22Rv1 (cell line): ENCODE measurements around the gene ACAP3.

Source experiments
- H3K27ac ChIP-seq: fragments of 450-650 bp; 2 replicates; pipeline ENCODE4 v1.5.1; 2017
- CTCF ChIP-seq: fragments of 450-650 bp; IDR thresholded peaks from 2 replicates; pipeline ENCODE4 v1.5.1; 2017; ENCODE audit warnings: mild to moderate bottlenecking
- ZFX ChIP-seq: fragments of 450-650 bp; IDR thresholded peaks from 2 replicates; pipeline ENCODE4 v1.6.1; 2017; ENCODE audit warnings: antibody characterized with exemption, borderline replicate concordance

The ACAP3 gene

GRCh38 chr1:1353389-1354151, 45.8 kb upstream of the ACAP3 start:
- H3K27ac ChIP-seq: no peak overlapping the region
- TF ChIP-seq CTCF (no peak), ZFX (no peak)

- peak overlapping the region; percentile 47 for H3K27ac ChIP-seq
- TF ChIP-seq ZFX: no peak
- TF ChIP-seq CTCF: no peak
Measured at GRCh38 chr1:1352786-1353388, 45.2 kb upstream of the ACAP3 start.

DNA sequence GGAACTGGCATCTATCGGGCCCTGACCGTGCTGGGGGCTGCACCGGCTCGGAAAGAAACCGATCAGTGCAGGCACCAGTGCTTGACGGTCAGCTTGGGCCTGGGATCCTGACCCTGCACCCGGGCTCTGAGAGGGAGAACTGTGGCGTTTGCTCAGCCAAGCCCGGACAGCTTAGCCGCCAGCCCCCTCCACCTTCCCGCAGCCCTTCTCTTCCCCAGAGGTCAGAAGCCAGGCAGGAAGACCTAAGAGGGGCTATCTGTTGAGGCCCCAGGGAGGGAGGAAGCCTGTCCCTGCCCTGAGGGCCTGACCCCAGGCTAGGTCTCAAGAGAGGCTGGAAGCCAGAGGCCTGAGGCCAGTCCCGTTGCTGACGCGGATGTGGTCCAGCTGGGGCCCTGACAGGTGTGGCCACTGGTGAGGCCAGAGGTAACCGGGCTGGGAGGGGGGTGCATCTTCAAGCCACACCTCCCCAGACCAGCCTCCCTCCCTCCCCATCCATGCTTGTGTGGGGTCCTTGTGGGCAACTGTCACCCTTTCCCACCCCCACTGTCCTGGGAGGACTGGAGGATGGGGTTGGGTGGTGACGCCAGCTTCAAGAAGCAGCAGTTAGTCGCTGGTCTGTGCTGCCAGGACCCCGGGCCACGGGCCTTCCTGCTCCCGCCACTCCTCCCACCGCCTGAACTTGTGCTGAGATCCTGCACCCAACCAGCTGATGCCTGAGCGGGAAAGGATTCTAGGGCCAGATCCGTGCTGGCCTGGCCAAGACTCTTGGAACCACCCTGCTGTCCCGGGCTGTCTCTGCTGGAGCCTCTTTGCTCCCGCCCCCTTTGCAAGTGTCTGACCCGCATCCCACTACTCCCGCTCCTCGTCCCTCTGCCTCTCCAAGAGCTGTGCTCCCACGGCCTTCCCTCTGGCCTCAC, 44.0 kb upstream of the ACAP3 start:
- TF ChIP-seq CTCF (no peak), ZFX (no peak)
- H3K27ac ChIP-seq: peak overlapping the region; percentile 47

DNA sequence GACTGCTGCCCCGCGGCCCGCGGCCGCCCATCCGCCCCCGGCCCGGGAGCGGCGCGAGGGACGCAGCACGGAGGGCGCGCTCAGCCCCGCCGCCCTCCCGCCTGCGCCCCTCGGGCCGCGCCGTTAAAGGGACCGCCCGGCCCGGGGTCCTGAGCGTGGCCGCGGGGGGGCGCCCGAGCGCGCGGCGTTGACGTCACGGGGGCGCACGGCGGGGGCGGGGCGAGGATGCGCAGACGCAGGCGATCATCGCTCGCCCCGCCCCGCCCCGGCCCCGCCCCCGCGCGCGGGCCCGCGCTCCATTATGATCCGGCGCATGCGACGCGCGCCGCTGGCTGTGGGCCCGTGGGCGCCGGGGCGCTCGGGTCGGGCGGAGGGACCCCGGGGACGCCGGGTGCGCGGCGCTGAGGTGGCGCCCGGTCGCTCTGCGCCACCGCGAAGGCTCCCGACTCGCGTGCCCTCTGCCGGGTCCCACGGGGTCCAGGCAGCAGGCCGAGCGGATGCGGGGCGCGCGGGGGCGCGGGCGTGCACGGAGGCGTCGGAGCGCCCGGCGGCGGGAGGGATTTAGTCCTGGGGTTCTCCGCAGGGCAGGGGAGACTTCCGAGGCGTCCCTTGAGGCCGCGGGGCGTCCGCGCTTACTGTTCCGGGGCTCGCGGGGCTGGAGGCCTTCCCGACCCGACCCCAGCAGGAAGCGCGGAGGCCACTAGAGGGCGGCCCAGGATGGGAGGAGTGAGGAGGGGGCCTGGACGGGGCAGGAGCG, 41.7 kb upstream of the ACAP3 start, which contains the start of gene DVL1:
Gene DVL1 (minus strand): TSS at position 163 of the 757 bp plus-strand sequence. CDS start 353 bp downstream, outside the sequence.
- TF ChIP-seq CTCF (peak; percentile 75), ZFX (no peak)

DNA sequence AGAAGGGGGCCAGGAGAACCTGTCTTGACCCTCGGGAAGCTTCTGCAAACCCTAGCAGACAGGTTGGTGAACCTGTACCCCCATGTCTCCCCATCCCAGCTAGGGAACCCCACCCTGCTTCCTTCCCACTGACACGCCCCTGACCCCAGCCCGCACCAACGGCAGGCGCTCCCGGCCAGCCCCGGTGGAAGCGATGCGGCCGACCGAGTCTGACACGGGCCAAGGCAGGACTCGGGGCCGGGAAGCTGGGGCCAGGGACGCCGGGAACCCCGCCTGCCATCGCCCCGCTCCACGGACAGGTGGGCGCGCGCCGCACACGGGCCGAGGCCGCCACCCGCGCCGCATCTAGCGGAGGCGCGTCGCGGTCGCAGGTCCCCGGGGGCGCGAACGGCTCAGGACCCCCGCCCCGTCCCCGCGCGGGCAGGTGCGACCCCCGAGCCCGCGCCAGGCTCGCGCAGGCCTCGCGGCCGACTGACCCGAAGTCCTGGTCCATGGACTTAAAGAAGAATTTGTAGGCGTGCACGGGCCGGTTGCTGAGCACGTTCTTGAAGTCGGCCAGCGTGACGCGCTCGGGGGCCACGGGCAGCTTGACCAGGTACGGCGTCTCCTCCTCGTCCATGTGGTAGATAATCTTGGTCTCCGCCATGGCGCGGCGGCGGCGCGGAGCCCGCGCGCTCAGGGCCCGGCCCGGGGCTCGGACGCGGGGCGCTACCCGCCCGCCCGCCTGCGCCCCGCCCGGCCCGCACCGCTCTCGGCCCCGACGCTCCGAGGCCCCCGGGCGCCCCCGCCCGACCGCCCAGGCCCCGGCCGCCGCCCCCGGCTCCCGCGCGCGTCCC, 40.9 kb upstream of the ACAP3 start:
- H3K27ac ChIP-seq: peak overlapping the region; percentile 88
- TF ChIP-seq CTCF: no peak
- TF ChIP-seq ZFX: no peak

More for the DNA sequence above, 41.7 kb upstream of the ACAP3 start, which contains the start of gene DVL1:
- H3K27ac ChIP-seq: peak within 1 kb of the TSS; percentile 88
